ENCODE results near the gene TM9SF2. TPM values are rescaled to one million over a fixed set of nuclear protein-coding genes. Genes with fewer than 3 reads are reported as not detected.
"Not testable (repeated sequence)": the region's sequence is repeated elsewhere in the genome, so short reads cannot be mapped to it uniquely, and the experiment has no call there.

The TM9SF2 gene, protein sequence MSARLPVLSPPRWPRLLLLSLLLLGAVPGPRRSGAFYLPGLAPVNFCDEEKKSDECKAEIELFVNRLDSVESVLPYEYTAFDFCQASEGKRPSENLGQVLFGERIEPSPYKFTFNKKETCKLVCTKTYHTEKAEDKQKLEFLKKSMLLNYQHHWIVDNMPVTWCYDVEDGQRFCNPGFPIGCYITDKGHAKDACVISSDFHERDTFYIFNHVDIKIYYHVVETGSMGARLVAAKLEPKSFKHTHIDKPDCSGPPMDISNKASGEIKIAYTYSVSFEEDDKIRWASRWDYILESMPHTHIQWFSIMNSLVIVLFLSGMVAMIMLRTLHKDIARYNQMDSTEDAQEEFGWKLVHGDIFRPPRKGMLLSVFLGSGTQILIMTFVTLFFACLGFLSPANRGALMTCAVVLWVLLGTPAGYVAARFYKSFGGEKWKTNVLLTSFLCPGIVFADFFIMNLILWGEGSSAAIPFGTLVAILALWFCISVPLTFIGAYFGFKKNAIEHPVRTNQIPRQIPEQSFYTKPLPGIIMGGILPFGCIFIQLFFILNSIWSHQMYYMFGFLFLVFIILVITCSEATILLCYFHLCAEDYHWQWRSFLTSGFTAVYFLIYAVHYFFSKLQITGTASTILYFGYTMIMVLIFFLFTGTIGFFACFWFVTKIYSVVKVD
- polyA plus RNA-seq (2013): 84.6 TPM

- ChIA-PET POLR2A (no interaction called here), CTCF (interaction anchor here (0.9 to 4.2 kb wide), 10 partner anchors 17 to 64 kb away, joined by 3 to 31 read pairs (median 4); no protein-coding TSS in a partner anchor)
- 0% methylated on average over 42 of the region's 55 CpGs for WGBS (ENCODE audit: insufficient coverage)
- Histone ChIP-seq H3K4me1 (ENCODE audit: control extremely low read depth in 1 of 4, control insufficient read depth in 4 of 4, insufficient read depth in 4 of 4, low read length in 3 of 4) (peaks cover 31 to 78% (median 57%) of the 10 kb centered on the region in 4 experiments), H3K27ac (ENCODE audit: insufficient read depth in 1 of 2, low read depth in 1 of 2, low read length in 2 of 2, poor library complexity in 1 of 2, severe bottlenecking in 2 of 2) (peak within 1 kb of the TSS; percentile 89 to 94), H3K27me3 (replicated peaks in 2 of 5; ENCODE audit: control insufficient read depth in 4 of 5, insufficient read depth in 5 of 5, low read length in 4 of 5) (no peaks in the 10 kb centered on the region), H3K4me3 (ENCODE audit: control insufficient read depth in 1 of 7, extremely low read depth in 1 of 7, insufficient read depth in 4 of 7, low read depth in 2 of 7, low read length in 6 of 7) (peak within 1 kb of the TSS; percentile 81 to 98 (median 94)), H3K36me3 (ENCODE audit: control insufficient read depth in 4 of 4, insufficient read depth in 4 of 4, low read length in 3 of 4) (no peaks in the 10 kb centered on the region), H3K9me3 (ENCODE audit: control extremely low read depth in 1 of 5, control insufficient read depth in 4 of 5, insufficient read depth in 2 of 5, low read depth in 1 of 5, low read length in 4 of 5) (no peaks in the 10 kb centered on the region)
- peak; percentile 97 to 99 (median 98) for DNase-seq
These were observed at the start of gene TM9SF2 for GRCh38 chr13:99501184-99501847. TSS of gene TM9SF2 (plus strand) at chr13:99501472. CDS start at chr13:99501607, 135 bp downstream.

GRCh38 chr13:99454518-99455183 is 46.6 kb upstream of the TM9SF2 start:
- Histone ChIP-seq H3K4me3 (ENCODE audit: control insufficient read depth in 1 of 7, extremely low read depth in 1 of 7, insufficient read depth in 4 of 7, low read depth in 2 of 7, low read length in 6 of 7) (no peak overlapping the region), H3K4me1 (ENCODE audit: control extremely low read depth in 1 of 4, control insufficient read depth in 4 of 4, insufficient read depth in 4 of 4, low read length in 3 of 4) (no peaks in the 10 kb centered on the region), H3K27ac (ENCODE audit: insufficient read depth in 1 of 2, low read depth in 1 of 2, low read length in 2 of 2, poor library complexity in 1 of 2, severe bottlenecking in 2 of 2) (no peak overlapping the region), H3K9me3 (ENCODE audit: control extremely low read depth in 1 of 5, control insufficient read depth in 4 of 5, insufficient read depth in 2 of 5, low read depth in 1 of 5, low read length in 4 of 5) (peaks cover 0 to 5% (median 2%) of the 10 kb centered on the region in 5 experiments), H3K27me3 (replicated peaks in 2 of 5; ENCODE audit: control insufficient read depth in 4 of 5, insufficient read depth in 5 of 5, low read length in 4 of 5) (no peaks in the 10 kb centered on the region), H3K36me3 (ENCODE audit: control insufficient read depth in 4 of 4, insufficient read depth in 4 of 4, low read length in 3 of 4) (no peaks in the 10 kb centered on the region)
- POLR2A ChIA-PET: no interaction called here
- no peak for DNase-seq
- CTCF ChIA-PET: no interaction called here
- WGBS (ENCODE audit: insufficient coverage): 85% methylated on average over 8 of the region's 9 CpGs

DNA sequence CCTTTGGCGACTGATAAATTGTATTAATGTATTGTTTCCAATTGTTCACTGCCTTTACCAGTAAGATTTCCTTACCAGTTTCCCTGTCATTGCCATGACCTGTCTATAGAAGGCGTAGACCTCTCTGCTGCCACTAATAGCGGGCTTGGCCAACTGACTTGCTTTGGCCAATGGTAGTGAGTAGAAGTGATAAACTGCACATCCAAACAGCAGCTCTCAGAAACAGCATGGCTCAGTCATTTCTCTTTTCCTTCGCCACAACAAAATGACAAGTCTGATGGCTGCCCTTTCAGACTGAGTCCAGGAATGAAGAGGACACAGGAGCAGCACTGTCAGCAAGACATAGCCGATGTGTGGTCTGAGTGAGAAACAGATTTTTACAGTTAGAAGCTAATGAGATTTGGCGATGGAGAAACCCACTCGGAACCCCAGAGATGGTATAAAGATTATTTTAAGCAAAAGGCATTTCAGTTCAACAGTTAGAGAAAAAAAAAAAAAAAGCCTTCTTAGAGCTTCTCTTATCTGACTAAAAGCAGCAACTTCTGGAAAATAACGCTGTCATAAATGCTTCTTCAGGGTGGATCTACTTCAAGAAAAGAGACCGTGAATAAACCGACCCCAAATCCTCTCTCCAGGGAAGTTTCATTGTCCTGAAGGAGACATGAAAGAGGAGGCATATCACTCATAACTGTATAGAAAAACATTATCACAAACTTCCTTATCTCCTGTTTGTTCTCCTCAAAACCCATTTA is 42.0 kb upstream of the TM9SF2 start:
- Histone ChIP-seq H3K27me3 (replicated peaks in 2 of 5; ENCODE audit: control insufficient read depth in 4 of 5, insufficient read depth in 5 of 5, low read length in 4 of 5) (no peaks in the 10 kb centered on the region), H3K4me1 (ENCODE audit: control extremely low read depth in 1 of 4, control insufficient read depth in 4 of 4, insufficient read depth in 4 of 4, low read length in 3 of 4) (peaks cover 8 to 12% (median 8%) of the 10 kb centered on the region in 4 experiments), H3K36me3 (ENCODE audit: control insufficient read depth in 4 of 4, insufficient read depth in 4 of 4, low read length in 3 of 4) (no peaks in the 10 kb centered on the region), H3K27ac (ENCODE audit: insufficient read depth in 1 of 2, low read depth in 1 of 2, low read length in 2 of 2, poor library complexity in 1 of 2, severe bottlenecking in 2 of 2) (no peak overlapping the region), H3K4me3 (ENCODE audit: control insufficient read depth in 1 of 7, extremely low read depth in 1 of 7, insufficient read depth in 4 of 7, low read depth in 2 of 7, low read length in 6 of 7) (no peak overlapping the region), H3K9me3 (ENCODE audit: control extremely low read depth in 1 of 5, control insufficient read depth in 4 of 5, insufficient read depth in 2 of 5, low read depth in 1 of 5, low read length in 4 of 5) (peaks cover 0 to 5% (median 2%) of the 10 kb centered on the region in 5 experiments)
- ChIA-PET CTCF (no interaction called here), POLR2A (no interaction called here)
- 93% methylated on average over 4 of the region's 10 CpGs for WGBS (ENCODE audit: insufficient coverage)
- peak in 1 of 3 donors; percentile 36 for DNase-seq

- not testable (repeated sequence) for H3K27me3 ChIP-seq (replicated peaks in 2 of 5; ENCODE audit: control insufficient read depth in 4 of 5, insufficient read depth in 5 of 5, low read length in 4 of 5); H3K27ac ChIP-seq (ENCODE audit: insufficient read depth in 1 of 2, low read depth in 1 of 2, low read length in 2 of 2, poor library complexity in 1 of 2, severe bottlenecking in 2 of 2); H3K36me3 ChIP-seq (ENCODE audit: control insufficient read depth in 4 of 4, insufficient read depth in 4 of 4, low read length in 3 of 4); H3K4me3 ChIP-seq (ENCODE audit: control insufficient read depth in 1 of 7, extremely low read depth in 1 of 7, insufficient read depth in 4 of 7, low read depth in 2 of 7, low read length in 6 of 7); H3K9me3 ChIP-seq (ENCODE audit: control extremely low read depth in 1 of 5, control insufficient read depth in 4 of 5, insufficient read depth in 2 of 5, low read depth in 1 of 5, low read length in 4 of 5)
- WGBS (ENCODE audit: insufficient coverage): 53% methylated on average over 3 of the region's 4 CpGs
- DNase-seq: peak in 1 of 3 donors; percentile 39
- ChIA-PET CTCF (interaction anchor here (0.9 to 2.0 kb wide), 5 partner anchors 10 to 40 kb away, joined by 3 to 7 read pairs (median 3); no protein-coding TSS in a partner anchor), POLR2A (interaction anchor here (0.6 kb wide), 1 partner anchor 14 kb away, joined by 6 read pairs; no protein-coding TSS in a partner anchor)
- H3K4me1 ChIP-seq (ENCODE audit: control extremely low read depth in 1 of 4, control insufficient read depth in 4 of 4, insufficient read depth in 4 of 4, low read length in 3 of 4): peaks cover 17 to 25% (median 19%) of the 10 kb centered on the region in 4 experiments
These were observed 40.5 kb upstream of the TM9SF2 start for GRCh38 chr13:99460802-99461201.

- Histone ChIP-seq H3K27ac (ENCODE audit: insufficient read depth in 1 of 2, low read depth in 1 of 2, low read length in 2 of 2, poor library complexity in 1 of 2, severe bottlenecking in 2 of 2) (no peak overlapping the region), H3K4me1 (ENCODE audit: control extremely low read depth in 1 of 4, control insufficient read depth in 4 of 4, insufficient read depth in 4 of 4, low read length in 3 of 4) (peaks cover 17 to 25% (median 19%) of the 10 kb centered on the region in 4 experiments), H3K36me3 (ENCODE audit: control insufficient read depth in 4 of 4, insufficient read depth in 4 of 4, low read length in 3 of 4) (no peaks in the 10 kb centered on the region), H3K9me3 (ENCODE audit: control extremely low read depth in 1 of 5, control insufficient read depth in 4 of 5, insufficient read depth in 2 of 5, low read depth in 1 of 5, low read length in 4 of 5) (no peaks in the 10 kb centered on the region), H3K27me3 (replicated peaks in 2 of 5; ENCODE audit: control insufficient read depth in 4 of 5, insufficient read depth in 5 of 5, low read length in 4 of 5) (no peaks in the 10 kb centered on the region), H3K4me3 (ENCODE audit: control insufficient read depth in 1 of 7, extremely low read depth in 1 of 7, insufficient read depth in 4 of 7, low read depth in 2 of 7, low read length in 6 of 7) (peak overlapping the region in 1 of 7 experiments; percentile 32)
- POLR2A ChIA-PET: no interaction called here
- DNase-seq: peak in 2 of 3 donors; percentile 51 to 64
- 100% methylated on average over 1 of the region's 3 CpGs for WGBS (ENCODE audit: insufficient coverage)
- CTCF ChIA-PET: interaction anchor here (1.1 to 1.4 kb wide), 3 partner anchors 14 to 194 kb away, joined by 3 to 6 read pairs (median 4); no protein-coding TSS in a partner anchor
These were observed 37.5 kb upstream of the TM9SF2 start for GRCh38 chr13:99463646-99464397.
